B cell (primary cell): Measurements from ENCODE around the gene RIT2.

Experiments
- EZH2 ChIP-seq: IDR thresholded peaks from 2 replicates; pipeline ENCODE4 v1.6.1; 2012; ENCODE audit warnings: borderline replicate concordance, low read depth, mild to moderate bottlenecking, moderate library complexity, low read length; ENCODE audit not compliant: insufficient read depth, poor library complexity, severe bottlenecking
- TF ChIP-seq, protein P1 (sequence below): fragments of 200-600 bp; IDR thresholded peaks from one replicate; pipeline ENCODE4 v1.8.0; 2022; ENCODE audit warnings: antibody characterized with exemption, mild to moderate bottlenecking

DNA sequence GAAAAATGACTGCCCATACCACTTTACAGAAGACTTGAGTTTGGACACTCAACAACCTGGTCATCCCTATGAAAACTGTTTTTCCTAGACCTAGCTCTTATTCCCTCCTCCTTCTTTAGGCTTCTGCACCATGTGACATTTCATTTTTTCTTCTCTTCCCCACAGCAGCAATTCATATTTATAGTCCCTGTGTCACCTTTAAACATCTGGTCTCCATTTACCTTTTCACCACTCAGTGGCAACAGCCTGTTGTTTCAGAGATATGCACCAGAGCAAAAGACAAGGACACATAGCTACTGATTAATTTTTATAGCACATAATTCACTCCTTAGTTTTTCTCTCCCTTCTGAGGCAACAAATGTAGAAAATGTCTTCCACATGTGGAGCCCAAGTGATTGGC is 118.7 kb downstream of the RIT2 start:
- TF ChIP-seq, protein P1, sequence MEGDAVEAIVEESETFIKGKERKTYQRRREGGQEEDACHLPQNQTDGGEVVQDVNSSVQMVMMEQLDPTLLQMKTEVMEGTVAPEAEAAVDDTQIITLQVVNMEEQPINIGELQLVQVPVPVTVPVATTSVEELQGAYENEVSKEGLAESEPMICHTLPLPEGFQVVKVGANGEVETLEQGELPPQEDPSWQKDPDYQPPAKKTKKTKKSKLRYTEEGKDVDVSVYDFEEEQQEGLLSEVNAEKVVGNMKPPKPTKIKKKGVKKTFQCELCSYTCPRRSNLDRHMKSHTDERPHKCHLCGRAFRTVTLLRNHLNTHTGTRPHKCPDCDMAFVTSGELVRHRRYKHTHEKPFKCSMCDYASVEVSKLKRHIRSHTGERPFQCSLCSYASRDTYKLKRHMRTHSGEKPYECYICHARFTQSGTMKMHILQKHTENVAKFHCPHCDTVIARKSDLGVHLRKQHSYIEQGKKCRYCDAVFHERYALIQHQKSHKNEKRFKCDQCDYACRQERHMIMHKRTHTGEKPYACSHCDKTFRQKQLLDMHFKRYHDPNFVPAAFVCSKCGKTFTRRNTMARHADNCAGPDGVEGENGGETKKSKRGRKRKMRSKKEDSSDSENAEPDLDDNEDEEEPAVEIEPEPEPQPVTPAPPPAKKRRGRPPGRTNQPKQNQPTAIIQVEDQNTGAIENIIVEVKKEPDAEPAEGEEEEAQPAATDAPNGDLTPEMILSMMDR = no peak
- no peak for TF ChIP-seq EZH2
